Neural cell (in vitro differentiated cells): ENCODE measurements around the gene PTGIS. TPM values are rescaled to one million over a fixed set of nuclear protein-coding genes. Genes with fewer than 3 reads are reported as not detected.

ENCODE experiments used
- H2AFZ ChIP-seq: fragments of 200-600, 300-800 bp; sonication (generic), shearing (Covaris generic); 2 replicates; pipeline ENCODE4 v1.6.0; 2014; ENCODE audit warnings: low read depth, mild to moderate bottlenecking, antibody characterized with exemption, low read length, moderate library complexity
- H3F3A ChIP-seq: fragments of 200-600 bp; shearing (Covaris generic); 2 replicates; pipeline ENCODE4 v1.6.1; 2016; ENCODE audit warnings: mild to moderate bottlenecking, moderate library complexity, mixed read lengths, antibody characterized with exemption, low read length; ENCODE audit not compliant: insufficient read depth, poor library complexity, severe bottlenecking
- H3K27ac ChIP-seq: fragments of 200-600, 300-800 bp; sonication (generic), shearing (Covaris generic); 2 replicates; pipeline ENCODE4 v1.5.1; 2014; ENCODE audit warnings: mild to moderate bottlenecking, low read length, moderate library complexity
- H3K27me3 ChIP-seq: fragments of 300-800, 200-600 bp; sonication (generic), shearing (Covaris generic); 2 replicates; pipeline ENCODE4 v1.6.0; 2014; ENCODE audit warnings: mild to moderate bottlenecking, low read depth, low read length, moderate library complexity; ENCODE audit not compliant: insufficient read depth
- H3K36me3 ChIP-seq: fragments of 300-800, 200-600 bp; sonication (generic), shearing (Covaris generic); 2 replicates; pipeline ENCODE4 v1.5.1; 2014; ENCODE audit warnings: mild to moderate bottlenecking, antibody characterized with exemption, low read length, moderate library complexity; ENCODE audit not compliant: insufficient read depth
- H3K4me2 ChIP-seq: fragments of 300-800, 200-600 bp; sonication (generic), shearing (Covaris generic); 2 replicates; pipeline ENCODE4 v1.6.0; 2014; ENCODE audit warnings: mild to moderate bottlenecking, low read length
- H3K4me3 ChIP-seq: fragments of 300-800, 200-600 bp; sonication (generic), shearing (Covaris generic); 2 replicates; pipeline ENCODE4 v1.5.1; 2014; ENCODE audit warnings: mild to moderate bottlenecking, low read length, moderate library complexity
- H3K79me2 ChIP-seq: fragments of 200-600 bp; shearing (Covaris generic); replicated peaks from 2 replicates; pipeline ENCODE4 v1.6.0; 2014; ENCODE audit warnings: mild to moderate bottlenecking, low read length, moderate library complexity; ENCODE audit not compliant: insufficient read depth
- H3K9ac ChIP-seq: fragments of 300-800, 200-600 bp; sonication (generic), shearing (Covaris generic); 2 replicates; pipeline ENCODE4 v1.6.1; 2016; ENCODE audit warnings: mild to moderate bottlenecking, low read length, mixed read lengths
- H3K9me2 ChIP-seq: fragments of 200-600 bp; shearing (Covaris generic); 2 replicates; pipeline ENCODE4 v1.6.1; 2016; ENCODE audit warnings: mild to moderate bottlenecking, low read length, mixed read lengths; ENCODE audit not compliant: insufficient read depth
- H3K9me3 ChIP-seq: fragments of 200-600, 300-800 bp; sonication (generic), shearing (Covaris generic); 2 replicates; pipeline ENCODE4 v1.6.1; 2016; ENCODE audit warnings: mild to moderate bottlenecking, mixed run types, low read length, moderate library complexity, mixed read lengths
- H4K20me1 ChIP-seq: fragments of 200-600 bp; shearing (Covaris generic); 2 replicates; pipeline ENCODE4 v1.6.1; 2016; ENCODE audit warnings: mild to moderate bottlenecking, mixed run types; ENCODE audit not compliant: insufficient read depth
- CTCF ChIP-seq: fragments of 450-650 bp; IDR thresholded peaks from 2 replicates; pipeline ENCODE4 v1.5.1; 2014; ENCODE audit warnings: antibody characterized with exemption, mild to moderate bottlenecking, moderate library complexity; ENCODE audit not compliant: poor library complexity, severe bottlenecking
- EP300 ChIP-seq: fragments of 450-650 bp; conservative IDR thresholded peaks from 2 replicates; pipeline ENCODE4 v1.6.1; 2014; ENCODE audit warnings: antibody characterized with exemption, mild to moderate bottlenecking, moderate library complexity; ENCODE audit not compliant: poor library complexity, severe bottlenecking
- EZH2 ChIP-seq: fragments of 200-600, 300-800 bp; shearing (Covaris generic), sonication (generic); IDR thresholded peaks from 2 replicates; pipeline ENCODE4 v1.6.1; 2014; ENCODE audit warnings: antibody characterized with exemption, low read length, borderline replicate concordance, mild to moderate bottlenecking; ENCODE audit not compliant: insufficient read depth, poor library complexity, severe bottlenecking
- MXI1 ChIP-seq: fragments of 450-650 bp; conservative IDR thresholded peaks from 2 replicates; pipeline ENCODE4 v1.6.1; 2014; ENCODE audit warnings: antibody characterized with exemption, mild to moderate bottlenecking; ENCODE audit not compliant: poor library complexity, severe bottlenecking
- POLR2AphosphoS5 ChIP-seq: IDR thresholded peaks from 2 replicates; pipeline ENCODE4 v1.6.1; 2012
- RAD21 ChIP-seq: fragments of 450-650 bp; conservative IDR thresholded peaks from 2 replicates; pipeline ENCODE4 v1.6.1; 2014; ENCODE audit warnings: antibody characterized with exemption, mild to moderate bottlenecking, moderate library complexity
- SMC3 ChIP-seq: fragments of 450-650 bp; conservative IDR thresholded peaks from 2 replicates; pipeline ENCODE4 v1.6.1; 2014; ENCODE audit warnings: antibody characterized with exemption, mild to moderate bottlenecking, moderate library complexity; ENCODE audit not compliant: poor library complexity
- TAF1 ChIP-seq: IDR thresholded peaks from 2 replicates; pipeline ENCODE4 v1.6.1; 2012; ENCODE audit warnings: low read depth
- polyA plus RNA-seq: library from polyadenylated mRNA; depleted of rRNA; stranded (reverse); fragments of >200 nt; gene quantifications from 2 replicates; pipeline ENCODE4 v1.2.3, GENCODE V29; 2014
- TF ChIP-seq, protein P1 (sequence below): IDR thresholded peaks from 2 replicates; pipeline ENCODE4 v1.6.1; 2012; ENCODE audit warnings: borderline replicate concordance

PTGIS gene
- polyA plus RNA-seq, 1 donor from 2014 or later: 3.2 TPM

DNA sequence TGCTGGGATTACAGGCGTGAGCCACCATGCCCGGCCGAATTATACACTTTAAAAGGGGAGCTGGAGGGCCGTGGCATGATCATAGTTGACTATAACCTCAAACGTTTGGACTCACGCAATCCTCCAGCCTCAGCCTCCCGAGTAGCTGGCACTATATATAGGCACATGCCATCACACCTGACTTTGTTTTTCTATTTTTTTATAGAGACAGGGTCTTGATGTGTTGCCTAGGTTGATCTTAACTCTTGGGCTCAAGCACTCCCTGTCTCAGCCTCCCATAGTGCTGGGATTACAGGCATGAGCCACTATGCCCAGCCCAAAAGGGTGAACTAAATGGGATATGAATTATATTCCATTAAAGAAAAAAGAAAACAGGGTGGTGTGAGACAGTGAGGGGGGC lies 7.8 kb downstream of the PTGIS start:
- H3K27ac ChIP-seq: no peak overlapping the region
- H3F3A ChIP-seq: no peaks in the 10 kb centered on the region
- H3K79me2 ChIP-seq: no peaks in the 10 kb centered on the region
- no peaks in the 10 kb centered on the region for H3K27me3 ChIP-seq
- no peak overlapping the region for H3K9ac ChIP-seq
- no peak overlapping the region for H2AFZ ChIP-seq
- H3K4me3 ChIP-seq: no peak overlapping the region
- H4K20me1 ChIP-seq: no peaks in the 10 kb centered on the region
- H3K36me3 ChIP-seq: no peaks in the 10 kb centered on the region
- no peaks in the 10 kb centered on the region for H3K9me2 ChIP-seq
- TF ChIP-seq MXI1 (no peak), RAD21 (no peak), TAF1 (no peak), EP300 (no peak), EZH2 (no peak), POLR2AphosphoS5 (no peak), CTCF (no peak), SMC3 (no peak)
- TF ChIP-seq, protein P1, sequence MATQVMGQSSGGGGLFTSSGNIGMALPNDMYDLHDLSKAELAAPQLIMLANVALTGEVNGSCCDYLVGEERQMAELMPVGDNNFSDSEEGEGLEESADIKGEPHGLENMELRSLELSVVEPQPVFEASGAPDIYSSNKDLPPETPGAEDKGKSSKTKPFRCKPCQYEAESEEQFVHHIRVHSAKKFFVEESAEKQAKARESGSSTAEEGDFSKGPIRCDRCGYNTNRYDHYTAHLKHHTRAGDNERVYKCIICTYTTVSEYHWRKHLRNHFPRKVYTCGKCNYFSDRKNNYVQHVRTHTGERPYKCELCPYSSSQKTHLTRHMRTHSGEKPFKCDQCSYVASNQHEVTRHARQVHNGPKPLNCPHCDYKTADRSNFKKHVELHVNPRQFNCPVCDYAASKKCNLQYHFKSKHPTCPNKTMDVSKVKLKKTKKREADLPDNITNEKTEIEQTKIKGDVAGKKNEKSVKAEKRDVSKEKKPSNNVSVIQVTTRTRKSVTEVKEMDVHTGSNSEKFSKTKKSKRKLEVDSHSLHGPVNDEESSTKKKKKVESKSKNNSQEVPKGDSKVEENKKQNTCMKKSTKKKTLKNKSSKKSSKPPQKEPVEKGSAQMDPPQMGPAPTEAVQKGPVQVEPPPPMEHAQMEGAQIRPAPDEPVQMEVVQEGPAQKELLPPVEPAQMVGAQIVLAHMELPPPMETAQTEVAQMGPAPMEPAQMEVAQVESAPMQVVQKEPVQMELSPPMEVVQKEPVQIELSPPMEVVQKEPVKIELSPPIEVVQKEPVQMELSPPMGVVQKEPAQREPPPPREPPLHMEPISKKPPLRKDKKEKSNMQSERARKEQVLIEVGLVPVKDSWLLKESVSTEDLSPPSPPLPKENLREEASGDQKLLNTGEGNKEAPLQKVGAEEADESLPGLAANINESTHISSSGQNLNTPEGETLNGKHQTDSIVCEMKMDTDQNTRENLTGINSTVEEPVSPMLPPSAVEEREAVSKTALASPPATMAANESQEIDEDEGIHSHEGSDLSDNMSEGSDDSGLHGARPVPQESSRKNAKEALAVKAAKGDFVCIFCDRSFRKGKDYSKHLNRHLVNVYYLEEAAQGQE: no peak
- H3K9me3 ChIP-seq: no peaks in the 10 kb centered on the region
- H3K4me2 ChIP-seq: no peak overlapping the region

GRCh38 chr20:49559411-49560081 lies 8.4 kb downstream of the PTGIS start:
- Histone ChIP-seq H3K9me3 (no peaks in the 10 kb centered on the region), H3K4me2 (no peak overlapping the region), H3K36me3 (no peaks in the 10 kb centered on the region), H3K4me3 (no peak overlapping the region), H3K9ac (no peak overlapping the region), H3F3A (no peaks in the 10 kb centered on the region), H3K27me3 (no peaks in the 10 kb centered on the region), H3K9me2 (no peaks in the 10 kb centered on the region), H3K79me2 (no peaks in the 10 kb centered on the region), H3K27ac (no peak overlapping the region), H2AFZ (no peak overlapping the region), H4K20me1 (no peaks in the 10 kb centered on the region)
- TF ChIP-seq MXI1: no peak
- TF ChIP-seq POLR2AphosphoS5: no peak
- TF ChIP-seq, protein P1: no peak
- TF ChIP-seq CTCF: no peak
- TF ChIP-seq SMC3: no peak
- TF ChIP-seq EP300: no peak
- TF ChIP-seq RAD21: no peak
- TF ChIP-seq TAF1: no peak
- TF ChIP-seq EZH2: no peak
